ENCODE results near the gene SHROOM2. TPM values are rescaled to one million over a fixed set of nuclear protein-coding genes. Genes with fewer than 3 reads are reported as not detected.

Gene SHROOM2
- total and polyA plus RNA-seq, 8 donors = 1.3 to 11.3 (median 3.9) TPM

DNA sequence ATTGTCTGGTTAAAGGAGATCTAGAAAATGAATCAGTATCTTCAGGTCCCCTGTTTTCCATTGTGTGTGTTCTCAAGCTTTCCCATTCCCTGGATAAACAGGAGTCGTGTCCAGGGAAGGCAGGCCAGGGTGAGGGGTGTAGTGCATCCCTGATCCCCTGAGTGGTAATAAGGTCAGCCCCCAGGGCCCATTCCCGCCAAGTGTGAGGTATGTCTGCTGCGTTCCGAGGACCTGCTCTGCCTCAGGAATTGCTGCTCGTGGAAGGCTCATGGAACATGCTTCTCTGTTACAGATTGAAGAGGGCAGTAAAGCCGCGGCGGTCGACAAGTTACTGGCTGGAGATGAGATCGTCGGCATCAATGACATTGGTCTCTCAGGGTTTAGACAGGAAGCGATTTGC lies 87.1 kb downstream of the SHROOM2 start:
- Histone ChIP-seq H3K4me1 (no peaks in the 10 kb centered on the region), H3K4me3 (no peak overlapping the region), H3K9me3 (no peaks in the 10 kb centered on the region), H3K27me3 (no peaks in the 10 kb centered on the region), H3K27ac (no peak overlapping the region), H3K36me3 (no peaks in the 10 kb centered on the region)
- 86 to 98% (median 96%) methylated on average over 11 to 12 of the region's 12 CpGs for WGBS, 5 donors
- TF ChIP-seq EP300 (IDR thresholded peaks at IDR 0.05) (no peak), POLR2AphosphoS5 (IDR thresholded peaks at IDR 0.05) (no peak)
- TF ChIP-seq, protein P1, sequence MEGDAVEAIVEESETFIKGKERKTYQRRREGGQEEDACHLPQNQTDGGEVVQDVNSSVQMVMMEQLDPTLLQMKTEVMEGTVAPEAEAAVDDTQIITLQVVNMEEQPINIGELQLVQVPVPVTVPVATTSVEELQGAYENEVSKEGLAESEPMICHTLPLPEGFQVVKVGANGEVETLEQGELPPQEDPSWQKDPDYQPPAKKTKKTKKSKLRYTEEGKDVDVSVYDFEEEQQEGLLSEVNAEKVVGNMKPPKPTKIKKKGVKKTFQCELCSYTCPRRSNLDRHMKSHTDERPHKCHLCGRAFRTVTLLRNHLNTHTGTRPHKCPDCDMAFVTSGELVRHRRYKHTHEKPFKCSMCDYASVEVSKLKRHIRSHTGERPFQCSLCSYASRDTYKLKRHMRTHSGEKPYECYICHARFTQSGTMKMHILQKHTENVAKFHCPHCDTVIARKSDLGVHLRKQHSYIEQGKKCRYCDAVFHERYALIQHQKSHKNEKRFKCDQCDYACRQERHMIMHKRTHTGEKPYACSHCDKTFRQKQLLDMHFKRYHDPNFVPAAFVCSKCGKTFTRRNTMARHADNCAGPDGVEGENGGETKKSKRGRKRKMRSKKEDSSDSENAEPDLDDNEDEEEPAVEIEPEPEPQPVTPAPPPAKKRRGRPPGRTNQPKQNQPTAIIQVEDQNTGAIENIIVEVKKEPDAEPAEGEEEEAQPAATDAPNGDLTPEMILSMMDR (IDR thresholded peaks at IDR 0.05) = no peak
- no peak for DNase-seq
- intact Hi-C loops (cut with DNase I; ENCODE audit: low total_unique reads) = no loop called here

DNA sequence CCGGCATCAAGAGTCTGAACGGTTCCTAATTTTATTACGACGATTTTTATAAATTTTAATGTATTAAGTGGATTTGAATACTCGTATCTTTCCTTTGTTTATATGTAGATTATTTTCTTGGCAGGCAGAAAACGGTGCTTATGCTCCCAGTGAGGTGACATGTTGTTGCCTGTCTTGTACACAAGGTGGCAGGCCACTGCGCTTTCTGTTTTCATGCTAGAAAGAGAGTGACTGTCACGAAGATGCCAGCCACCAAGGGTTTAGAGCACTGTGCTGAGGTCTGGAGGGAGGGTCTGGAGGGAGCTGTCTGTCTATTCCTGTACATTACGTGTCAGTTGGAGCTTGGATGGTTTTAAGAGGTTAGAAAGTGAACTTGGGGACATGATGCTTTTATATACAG lies 87.7 kb downstream of the SHROOM2 start:
- peak; percentile 41 to 52 for DNase-seq
- H3K27me3 ChIP-seq = no peaks in the 10 kb centered on the region
- H3K9me3 ChIP-seq = no peaks in the 10 kb centered on the region
- H3K27ac ChIP-seq = no peak overlapping the region
- H3K4me3 ChIP-seq = no peak overlapping the region
- intact Hi-C loops (cut with DNase I; ENCODE audit: low total_unique reads) = no loop called here
- TF ChIP-seq EP300 (IDR thresholded peaks at IDR 0.05) = no peak
- TF ChIP-seq, protein P1 (IDR thresholded peaks at IDR 0.05) = peak in 5 of 7 experiments; percentile 23 to 44 (median 31)
- H3K4me1 ChIP-seq = no peaks in the 10 kb centered on the region
- 37 to 54% (median 48%) methylated on average over 9 of the region's 9 CpGs for WGBS, 5 donors
- no peaks in the 10 kb centered on the region for H3K36me3 ChIP-seq

DNA sequence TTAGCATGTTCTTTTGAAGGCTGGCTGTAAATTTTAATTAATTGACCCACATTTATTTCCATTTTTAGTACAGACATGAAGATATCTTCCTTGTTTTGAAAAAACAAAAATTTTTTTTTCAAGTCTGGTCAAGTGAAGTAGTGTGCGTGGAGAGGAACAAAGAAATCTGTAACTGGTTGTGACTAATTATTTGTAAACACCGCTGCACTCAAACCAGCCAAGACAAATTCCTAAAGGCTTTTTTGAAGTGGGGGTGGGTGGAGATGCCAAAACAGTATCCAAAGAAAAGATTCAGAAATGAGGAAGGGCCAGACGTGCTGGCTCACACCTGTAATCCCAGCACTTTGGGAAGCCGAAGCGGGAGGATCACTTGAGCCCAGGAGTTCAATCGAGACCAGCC lies 88.3 kb downstream of the SHROOM2 start:
- H3K4me3 ChIP-seq = no peak overlapping the region
- 61 to 84% (median 76%) methylated on average over 6 of the region's 6 CpGs for WGBS, 5 donors
- no peaks in the 10 kb centered on the region for H3K9me3 ChIP-seq
- no peaks in the 10 kb centered on the region for H3K27me3 ChIP-seq
- no peaks in the 10 kb centered on the region for H3K4me1 ChIP-seq
- H3K27ac ChIP-seq = no peak overlapping the region
- H3K36me3 ChIP-seq = no peaks in the 10 kb centered on the region
- TF ChIP-seq EP300 (IDR thresholded peaks at IDR 0.05) = no peak
- DNase-seq = no peak
- intact Hi-C loops (cut with DNase I; ENCODE audit: low total_unique reads) = no loop called here

DNA sequence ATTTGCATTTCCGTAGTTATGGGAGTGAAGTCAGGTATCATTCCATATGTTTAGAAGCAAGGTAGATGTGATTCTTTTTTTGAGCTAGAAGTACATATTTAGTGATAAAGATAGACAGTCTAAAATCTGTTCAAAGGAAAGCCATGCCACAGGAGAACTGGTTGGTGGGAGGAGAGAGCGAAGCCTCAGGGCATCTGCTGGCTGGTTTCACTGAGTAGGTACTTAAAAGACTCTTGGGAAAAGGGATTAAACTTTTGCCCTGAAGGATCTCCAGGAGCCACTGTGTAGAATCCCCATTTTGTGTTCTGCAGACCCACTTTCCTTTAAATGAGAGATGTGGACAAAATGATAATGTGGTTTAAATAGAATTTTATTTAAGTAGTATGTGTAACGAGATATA lies 89.6 kb downstream of the SHROOM2 start:
- H3K9me3 ChIP-seq = no peaks in the 10 kb centered on the region
- no peaks in the 10 kb centered on the region for H3K4me1 ChIP-seq
- TF ChIP-seq POLR2AphosphoS5 (IDR thresholded peaks at IDR 0.05) = no peak
- no peak for TF ChIP-seq POLR2A (IDR thresholded peaks at IDR 0.05)
- no peaks in the 10 kb centered on the region for H3K36me3 ChIP-seq
- WGBS, 5 donors = 60 to 84% (median 67%) methylated on average over 3 of the region's 3 CpGs
- no peaks in the 10 kb centered on the region for H3K27me3 ChIP-seq
- H3K4me3 ChIP-seq = no peak overlapping the region
- H3K27ac ChIP-seq = no peak overlapping the region
- DNase-seq = no peak
- intact Hi-C loops (cut with DNase I; ENCODE audit: low total_unique reads) = no loop called here

DNA sequence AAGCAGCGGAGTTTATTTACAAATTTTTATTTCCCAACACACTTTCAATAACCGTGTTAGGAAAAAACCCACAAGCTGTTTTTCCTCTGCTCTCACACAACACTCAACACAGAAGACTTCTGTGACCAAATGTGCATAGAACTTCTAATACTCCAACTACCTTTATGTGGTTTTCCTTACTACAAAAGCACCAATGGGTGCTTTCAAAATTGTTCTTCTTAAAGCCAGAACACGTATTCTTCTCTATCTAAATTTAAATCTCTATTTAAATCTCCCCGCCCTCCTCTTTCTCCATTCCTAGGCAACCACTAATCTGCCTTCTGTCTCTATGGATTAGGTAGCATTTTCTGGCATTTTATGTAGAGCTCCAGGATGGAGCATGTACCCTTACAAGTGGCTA lies 90.0 kb downstream of the SHROOM2 start:
- H3K4me3 ChIP-seq = no peak overlapping the region
- no peaks in the 10 kb centered on the region for H3K27me3 ChIP-seq
- no peaks in the 10 kb centered on the region for H3K4me1 ChIP-seq
- WGBS, 5 donors = 72 to 83% (median 74%) methylated on average over 4 of the region's 4 CpGs
- no peak overlapping the region for H3K27ac ChIP-seq
- intact Hi-C loops (cut with DNase I; ENCODE audit: low total_unique reads) = no loop called here
- TF ChIP-seq POLR2AphosphoS5 (IDR thresholded peaks at IDR 0.05) = no peak
- TF ChIP-seq, protein P1 (IDR thresholded peaks at IDR 0.05) = no peak
- no peak for TF ChIP-seq EP300 (IDR thresholded peaks at IDR 0.05)
- TF ChIP-seq POLR2A (IDR thresholded peaks at IDR 0.05) = no peak
- H3K36me3 ChIP-seq = no peaks in the 10 kb centered on the region
- H3K9me3 ChIP-seq = no peaks in the 10 kb centered on the region
- no peak for DNase-seq
